CD14-positive monocyte (primary cell): ENCODE data around the gene GFOD1. TPM values are rescaled to one million over a fixed set of nuclear protein-coding genes. Genes with fewer than 3 reads are reported as not detected.

ENCODE experiments used
- DNase-seq, 3 donors: peaks; one replicate each; pipeline ENCODE4 v3.0.0-alpha.2; 2011 to 2022
- H2AFZ ChIP-seq: 2 replicates; pipeline ENCODE4 v1.6.0; 2012; ENCODE audit warnings: mild to moderate bottlenecking, low read depth, low read length, inconsistent platforms; ENCODE audit not compliant: insufficient read depth, poor library complexity, severe bottlenecking
- H3K27ac ChIP-seq, 2 donors: 1 replicate in 1 of 2; 2 replicates in 1 of 2; pipeline ENCODE4 v1.5.1; 2012 to 2013; ENCODE audit warnings: low read length in 2 of 2, control low read depth in 1 of 2, inconsistent platforms in 1 of 2, low read depth in 1 of 2, mild to moderate bottlenecking in 1 of 2
- H3K27me3 ChIP-seq, 2 donors: one replicate each; pipeline versions ENCODE4 v1.6.0 to v1.6.1; 2011 to 2013; ENCODE audit warnings: low read length in 2 of 2; ENCODE audit not compliant: control insufficient read depth in 2 of 2, insufficient read depth in 2 of 2
- H3K36me3 ChIP-seq, 2 donors: replicated peaks in 1 of 2; 1 replicate in 1 of 2; 2 replicates in 1 of 2; pipeline versions ENCODE4 v1.5.1 to v1.6.1; 2012 to 2013; ENCODE audit warnings: low read length in 2 of 2, control low read depth in 1 of 2, inconsistent platforms in 1 of 2, mild to moderate bottlenecking in 1 of 2; ENCODE audit not compliant: insufficient read depth in 2 of 2, control insufficient read depth in 1 of 2
- H3K4me1 ChIP-seq, 2 donors: 1 replicate in 1 of 2; 2 replicates in 1 of 2; pipeline versions ENCODE4 v1.5.1 to v1.6.1; 2012 to 2013; ENCODE audit warnings: low read length in 2 of 2, control low read depth in 1 of 2, inconsistent platforms in 1 of 2, mild to moderate bottlenecking in 1 of 2, moderate library complexity in 1 of 2; ENCODE audit not compliant: insufficient read depth in 2 of 2, control insufficient read depth in 1 of 2
- H3K4me2 ChIP-seq: replicated peaks from 2 replicates; pipeline ENCODE3; 2012; ENCODE audit warnings: low read length, moderate library complexity, mild to moderate bottlenecking; ENCODE audit not compliant: poor library complexity, severe bottlenecking; ENCODE audit errors: extremely low read depth
- H3K4me3 ChIP-seq, 3 experiments: fragments of 200-600 bp in 1 of 3; sonication (generic) in 1 of 3; replicated peaks in 1 of 3; 1 replicate in 2 of 3; 2 replicates in 1 of 3; pipeline ENCODE4 v1.5.1; 2011 to 2013; ENCODE audit warnings: low read length in 3 of 3, mild to moderate bottlenecking in 3 of 3, control low read depth in 2 of 3, low read depth in 2 of 3, inconsistent platforms in 1 of 3, moderate library complexity in 1 of 3
- H3K79me2 ChIP-seq: 2 replicates; pipeline ENCODE4 v1.6.0; 2012; ENCODE audit warnings: mild to moderate bottlenecking, control low read depth, inconsistent platforms, low read length, moderate library complexity; ENCODE audit not compliant: insufficient read depth
- H3K9ac ChIP-seq: 2 replicates; pipeline ENCODE4 v1.6.0; 2017; ENCODE audit warnings: low read length, mild to moderate bottlenecking; ENCODE audit not compliant: insufficient read depth, poor library complexity, severe bottlenecking
- H3K9me3 ChIP-seq, 2 donors: replicated peaks in 1 of 2; 1 replicate in 1 of 2; 2 replicates in 1 of 2; pipeline versions ENCODE4 v1.5.1 to v1.6.1; 2012 to 2013; ENCODE audit warnings: low read length in 2 of 2, control low read depth in 1 of 2; ENCODE audit not compliant: control insufficient read depth in 1 of 2, insufficient read depth in 1 of 2
- H4K20me1 ChIP-seq: 2 replicates; pipeline ENCODE4 v1.6.0; 2012; ENCODE audit warnings: mild to moderate bottlenecking, low read length, control low read depth, moderate library complexity; ENCODE audit not compliant: insufficient read depth
- H3K27ac Mint-ChIP-seq, 7 donors: one replicate each; pipeline ENCODE4 v1.8.0; 2020; ENCODE audit warnings: mild to moderate bottlenecking in 7 of 7, mixed read lengths in 7 of 7, moderate library complexity in 6 of 7, inconsistent platforms in 2 of 7
- H3K27me3 Mint-ChIP-seq, 3 donors: one replicate each; pipeline ENCODE4 v1.8.0; 2021 to 2022; ENCODE audit warnings: low read depth in 3 of 3, mild to moderate bottlenecking in 3 of 3, mixed read lengths in 3 of 3, moderate library complexity in 3 of 3, inconsistent platforms in 1 of 3
- H3K36me3 Mint-ChIP-seq, 2 donors: one replicate each; pipeline ENCODE4 v1.8.0; 2020; ENCODE audit warnings: mixed read lengths in 2 of 2, inconsistent platforms in 1 of 2, mild to moderate bottlenecking in 1 of 2
- H3K4me1 Mint-ChIP-seq: one replicate; pipeline ENCODE4 v1.8.0; 2020; ENCODE audit warnings: mild to moderate bottlenecking, mixed read lengths
- H3K4me3 Mint-ChIP-seq, 2 donors: one replicate each; pipeline ENCODE4 v1.8.0; 2020; ENCODE audit warnings: mild to moderate bottlenecking in 2 of 2, mixed read lengths in 2 of 2, moderate library complexity in 1 of 2
- H3K9me3 Mint-ChIP-seq, 7 donors: one replicate each; pipeline ENCODE4 v1.8.0; 2020 to 2022; ENCODE audit warnings: mixed read lengths in 7 of 7, mild to moderate bottlenecking in 6 of 7, moderate library complexity in 6 of 7, inconsistent platforms in 2 of 7
- WGBS: methylation state at CpG from one replicate; pipeline ENCODE4 v1.1.5; 2013; ENCODE audit warnings: missing lambda C conversion rate; ENCODE audit not compliant: insufficient coverage; 5-methylcytosine and 5-hydroxymethylcytosine counted together
- intact Hi-C, 2 donors: fragments of 100-400 bp; cut with micrococcal nuclease; formaldehyde crosslinking; loops; one replicate each; pipeline versions ENCODE4 v1.15.0 to v1.15.1; 2023
- polyA plus RNA-seq, 3 donors: library from polyadenylated mRNA; depleted of rRNA in 1 of 3; unstranded in 2 of 3; stranded (reverse) in 1 of 3; fragments of 300-500 nt in 2 of 3; fragments of >200 nt in 1 of 3; fragmentation: Illumina TruSeq in 2 of 3; gene quantifications; 1 replicate in 2 of 3; 2 replicates in 1 of 3; pipeline ENCODE4 v1.2.3, GENCODE V29; 2012 to 2021
- TF ChIP-seq, protein P1 (sequence below): fragments of 200-600 bp; IDR thresholded peaks from one replicate; pipeline ENCODE4 v1.8.0; 2022; ENCODE audit warnings: antibody characterized with exemption, mild to moderate bottlenecking

The GFOD1 gene
- polyA plus RNA-seq, 3 donors: 2.4 to 8.7 (median 2.4) TPM

DNA sequence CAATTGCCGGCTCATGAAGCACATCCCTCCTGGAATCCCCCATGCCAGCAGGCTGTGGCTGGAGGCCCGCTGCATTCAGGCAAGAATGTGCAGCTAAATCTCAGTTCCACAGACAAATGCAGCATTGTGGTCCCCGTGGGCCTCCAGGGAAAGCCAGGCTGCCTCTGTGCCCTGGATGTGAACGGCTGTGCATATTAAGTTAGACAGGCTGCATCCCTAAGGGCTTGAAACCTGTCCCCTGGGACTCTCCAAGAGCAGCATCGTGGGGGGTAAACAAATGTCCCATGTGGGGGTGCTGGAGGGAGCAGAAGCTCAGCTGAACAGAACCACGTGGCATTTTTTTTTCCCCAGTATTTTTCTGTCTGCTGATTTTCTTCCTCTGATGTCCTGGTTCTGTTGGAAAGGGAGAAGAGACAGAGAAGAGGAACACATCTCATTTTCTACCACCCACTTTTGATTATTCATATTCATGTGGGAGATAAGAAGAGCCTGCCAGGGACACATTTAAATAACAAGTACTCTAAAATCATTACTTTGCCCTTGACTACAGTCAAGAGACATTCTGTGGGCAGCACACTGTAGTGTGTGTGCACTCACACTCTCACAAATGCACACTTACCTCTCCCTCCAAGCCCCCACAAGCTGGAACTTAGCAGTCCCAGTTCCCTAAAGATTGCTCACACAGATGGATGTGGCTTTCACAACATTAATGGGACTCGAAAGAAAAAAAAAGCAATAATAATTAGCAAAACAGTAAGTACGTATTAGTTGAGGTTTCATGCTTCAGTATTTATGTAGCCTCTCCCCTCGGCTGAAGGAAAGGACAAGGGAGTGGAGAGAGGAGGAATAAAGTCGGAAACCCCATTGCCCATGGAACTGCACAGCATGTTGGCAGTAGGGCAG lies 16.9 kb downstream of the GFOD1 start:
- Histone ChIP-seq H3K4me1 (peaks cover 18 to 31% of the 10 kb centered on the region in 2 donors), H4K20me1 (no peaks in the 10 kb centered on the region), H2AFZ (no peak overlapping the region), H3K27me3 (no peaks in the 10 kb centered on the region), H3K27ac (no peak overlapping the region), H3K4me2 (no peak overlapping the region), H3K9me3 (no peaks in the 10 kb centered on the region), H3K36me3 (peaks cover 0 to 6% of the 10 kb centered on the region in 2 donors), H3K9ac (no peak overlapping the region), H3K79me2 (peaks cover 6% of the 10 kb centered on the region), H3K4me3 (no peak overlapping the region)
- peaks cover 32% of the 10 kb centered on the region for H3K4me1 Mint-ChIP-seq
- whole genome bisulfite sequencing: 100% methylated on average over 4 of the region's 10 CpGs
- H3K4me3 Mint-ChIP-seq: no peak overlapping the region
- peaks cover 0 to 2% (median 0%) of the 10 kb centered on the region in 3 donors for H3K27me3 Mint-ChIP-seq
- peaks cover 27% of the 10 kb centered on the region in 2 donors for H3K36me3 Mint-ChIP-seq
- TF ChIP-seq, protein P1, sequence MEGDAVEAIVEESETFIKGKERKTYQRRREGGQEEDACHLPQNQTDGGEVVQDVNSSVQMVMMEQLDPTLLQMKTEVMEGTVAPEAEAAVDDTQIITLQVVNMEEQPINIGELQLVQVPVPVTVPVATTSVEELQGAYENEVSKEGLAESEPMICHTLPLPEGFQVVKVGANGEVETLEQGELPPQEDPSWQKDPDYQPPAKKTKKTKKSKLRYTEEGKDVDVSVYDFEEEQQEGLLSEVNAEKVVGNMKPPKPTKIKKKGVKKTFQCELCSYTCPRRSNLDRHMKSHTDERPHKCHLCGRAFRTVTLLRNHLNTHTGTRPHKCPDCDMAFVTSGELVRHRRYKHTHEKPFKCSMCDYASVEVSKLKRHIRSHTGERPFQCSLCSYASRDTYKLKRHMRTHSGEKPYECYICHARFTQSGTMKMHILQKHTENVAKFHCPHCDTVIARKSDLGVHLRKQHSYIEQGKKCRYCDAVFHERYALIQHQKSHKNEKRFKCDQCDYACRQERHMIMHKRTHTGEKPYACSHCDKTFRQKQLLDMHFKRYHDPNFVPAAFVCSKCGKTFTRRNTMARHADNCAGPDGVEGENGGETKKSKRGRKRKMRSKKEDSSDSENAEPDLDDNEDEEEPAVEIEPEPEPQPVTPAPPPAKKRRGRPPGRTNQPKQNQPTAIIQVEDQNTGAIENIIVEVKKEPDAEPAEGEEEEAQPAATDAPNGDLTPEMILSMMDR: no peak
- DNase-seq: no peak
- peak overlapping the region in 2 of 7 donors; percentile 13 to 23 for H3K27ac Mint-ChIP-seq
- no peaks in the 10 kb centered on the region for H3K9me3 Mint-ChIP-seq
- intact Hi-C loops: loop anchor here in 1 of 2 donors (10.0 kb wide), 1 partner anchor 126 kb away; no protein-coding TSS in a partner anchor

GRCh38 chr6:13469693-13470092 lies 17.7 kb downstream of the GFOD1 start:
- Histone ChIP-seq H3K27ac (no peak overlapping the region), H3K36me3 (peaks cover 0 to 6% of the 10 kb centered on the region in 2 donors), H3K4me3 (no peak overlapping the region), H2AFZ (no peak overlapping the region), H3K27me3 (no peaks in the 10 kb centered on the region), H3K4me1 (peaks cover 25 to 34% of the 10 kb centered on the region in 2 donors), H3K79me2 (peaks cover 8% of the 10 kb centered on the region), H4K20me1 (no peaks in the 10 kb centered on the region), H3K9ac (no peak overlapping the region), H3K4me2 (no peak overlapping the region), H3K9me3 (no peaks in the 10 kb centered on the region)
- no peak overlapping the region for H3K4me3 Mint-ChIP-seq
- TF ChIP-seq, protein P1: no peak
- intact Hi-C loops: loop anchor here in 1 of 2 donors (10.0 kb wide), 1 partner anchor 125 kb away; no protein-coding TSS in a partner anchor
- no peaks in the 10 kb centered on the region for H3K9me3 Mint-ChIP-seq
- H3K4me1 Mint-ChIP-seq: peaks cover 36% of the 10 kb centered on the region
- DNase-seq: no peak
- peak overlapping the region in 1 of 7 donors; percentile 32 for H3K27ac Mint-ChIP-seq
- no CpG with 5 or more reads among the region's 2 CpGs for WGBS
- H3K36me3 Mint-ChIP-seq: peaks cover 27% of the 10 kb centered on the region in 2 donors
- H3K27me3 Mint-ChIP-seq: peaks cover 0 to 2% (median 0%) of the 10 kb centered on the region in 3 donors
